HCEC 1CT (cell line): ENCODE measurements around the gene EPHB2.

Experiments
- DNase-seq: peaks from one replicate; pipeline ENCODE4 v3.0.0-alpha.2; 2017

The EPHB2 gene

GRCh38 chr1:22892789-22893188, 182.2 kb downstream of the EPHB2 start:
- DNase-seq = no peak

- DNase-seq = no peak
Observed at GRCh38 chr1:22893292-22893691, 182.7 kb downstream of the EPHB2 start.

DNA sequence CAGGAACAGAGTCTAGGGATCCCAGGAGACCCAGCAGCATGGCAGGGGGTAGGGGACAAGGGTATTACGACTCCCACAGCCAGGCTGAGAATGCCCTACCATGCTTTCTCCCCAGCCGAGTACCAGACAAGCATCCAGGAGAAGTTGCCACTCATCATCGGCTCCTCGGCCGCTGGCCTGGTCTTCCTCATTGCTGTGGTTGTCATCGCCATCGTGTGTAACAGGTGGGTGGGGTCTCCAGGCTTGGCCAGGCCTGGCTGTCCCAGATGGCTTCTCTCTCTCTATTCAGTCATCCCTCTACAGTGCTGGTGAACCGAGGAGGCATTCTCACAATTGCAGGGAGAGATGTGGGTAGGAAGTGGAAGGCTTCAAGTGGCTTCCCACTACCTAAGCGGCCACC, 184.7 kb downstream of the EPHB2 start:
- no peak for DNase-seq

DNA sequence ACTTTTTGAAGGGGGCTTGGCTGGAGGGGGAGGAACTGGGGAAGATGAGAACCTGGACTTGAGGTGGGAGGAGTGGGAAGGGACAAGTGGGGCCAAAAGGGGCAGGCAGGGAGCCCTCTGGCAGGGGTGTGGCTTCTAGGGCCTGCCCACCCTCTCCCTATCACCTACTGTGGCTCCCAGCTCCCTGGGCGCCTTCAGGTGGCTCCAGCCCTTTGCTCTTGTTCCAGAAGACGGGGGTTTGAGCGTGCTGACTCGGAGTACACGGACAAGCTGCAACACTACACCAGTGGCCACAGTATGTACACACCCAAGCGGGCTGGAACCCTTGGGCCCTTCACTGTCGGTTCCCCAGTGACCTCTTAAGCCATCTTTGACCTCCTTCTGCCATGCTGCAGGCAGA, 185.5 kb downstream of the EPHB2 start:
- no peak for DNase-seq

GRCh38 chr1:22900451-22900850, 189.8 kb downstream of the EPHB2 start:
- DNase-seq = no peak

GRCh38 chr1:22903113-22903512, 192.5 kb downstream of the EPHB2 start:
- peak; percentile 2 for DNase-seq

- DNase-seq = no peak
Observed at GRCh38 chr1:22906968-22907367, 196.3 kb downstream of the EPHB2 start.

- no peak for DNase-seq
Observed at GRCh38 chr1:22907528-22907927, 196.9 kb downstream of the EPHB2 start.

GRCh38 chr1:22908880-22909426, 198.3 kb downstream of the EPHB2 start:
- DNase-seq = no peak

DNA sequence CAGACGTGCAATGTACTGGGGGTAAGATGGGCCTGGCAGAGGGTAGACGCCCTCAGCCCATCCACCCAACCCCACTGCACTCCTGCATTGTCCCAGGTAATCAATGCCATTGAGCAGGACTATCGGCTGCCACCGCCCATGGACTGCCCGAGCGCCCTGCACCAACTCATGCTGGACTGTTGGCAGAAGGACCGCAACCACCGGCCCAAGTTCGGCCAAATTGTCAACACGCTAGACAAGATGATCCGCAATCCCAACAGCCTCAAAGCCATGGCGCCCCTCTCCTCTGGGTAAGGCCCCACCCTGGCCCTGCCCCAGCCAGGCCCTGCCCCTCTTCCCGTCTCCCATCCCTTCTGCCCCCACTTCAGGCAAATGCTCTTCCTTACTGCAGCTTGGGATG, 199.6 kb downstream of the EPHB2 start:
- DNase-seq = no peak

DNA sequence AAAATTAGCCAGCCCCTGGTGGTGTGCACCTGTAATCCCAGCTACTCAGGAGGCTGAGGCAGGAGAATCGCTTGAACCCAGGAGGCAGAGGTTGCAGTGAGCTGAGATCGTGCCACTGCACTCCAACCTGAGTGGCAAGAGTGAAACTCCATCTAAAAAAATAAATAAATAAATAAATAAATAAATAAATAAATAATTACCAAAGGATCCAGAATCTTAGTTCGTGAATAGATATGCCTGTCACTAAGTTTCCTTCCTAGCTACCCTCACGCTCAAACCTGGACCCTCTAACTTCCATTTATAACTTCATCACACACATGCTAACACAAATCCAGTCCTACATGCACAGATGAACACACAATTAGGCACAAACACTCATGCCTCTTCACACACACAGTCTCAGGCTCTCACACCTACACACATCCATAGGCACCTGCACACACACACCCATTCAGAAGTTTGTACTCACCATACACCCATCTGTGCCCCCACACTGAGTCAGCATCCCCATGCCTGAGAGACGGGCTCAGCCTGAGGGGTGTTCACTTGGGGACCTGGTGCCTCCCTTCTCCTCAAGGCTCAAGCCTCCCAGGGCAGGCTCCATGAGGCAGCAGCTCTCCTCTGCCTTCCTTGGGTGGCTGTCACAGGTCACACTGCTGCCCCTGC, 200.5 kb downstream of the EPHB2 start:
- no peak for DNase-seq

GRCh38 chr1:22912311-22912710, 201.7 kb downstream of the EPHB2 start:
- no peak for DNase-seq

DNA sequence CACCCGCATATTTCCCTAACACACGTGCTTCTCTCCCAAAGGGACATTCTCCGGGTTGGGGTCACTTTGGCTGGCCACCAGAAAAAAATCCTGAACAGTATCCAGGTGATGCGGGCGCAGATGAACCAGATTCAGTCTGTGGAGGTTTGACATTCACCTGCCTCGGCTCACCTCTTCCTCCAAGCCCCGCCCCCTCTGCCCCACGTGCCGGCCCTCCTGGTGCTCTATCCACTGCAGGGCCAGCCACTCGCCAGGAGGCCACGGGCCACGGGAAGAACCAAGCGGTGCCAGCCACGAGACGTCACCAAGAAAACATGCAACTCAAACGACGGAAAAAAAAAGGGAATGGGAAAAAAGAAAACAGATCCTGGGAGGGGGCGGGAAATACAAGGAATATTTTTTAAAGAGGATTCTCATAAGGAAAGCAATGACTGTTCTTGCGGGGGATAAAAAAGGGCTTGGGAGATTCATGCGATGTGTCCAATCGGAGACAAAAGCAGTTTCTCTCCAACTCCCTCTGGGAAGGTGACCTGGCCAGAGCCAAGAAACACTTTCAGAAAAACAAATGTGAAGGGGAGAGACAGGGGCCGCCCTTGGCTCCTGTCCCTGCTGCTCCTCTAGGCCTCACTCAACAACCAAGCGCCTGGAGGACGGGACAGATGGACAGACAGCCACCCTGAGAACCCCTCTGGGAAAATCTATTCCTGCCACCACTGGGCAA, 202.9 kb downstream of the EPHB2 start:
- DNase-seq = no peak

DNA sequence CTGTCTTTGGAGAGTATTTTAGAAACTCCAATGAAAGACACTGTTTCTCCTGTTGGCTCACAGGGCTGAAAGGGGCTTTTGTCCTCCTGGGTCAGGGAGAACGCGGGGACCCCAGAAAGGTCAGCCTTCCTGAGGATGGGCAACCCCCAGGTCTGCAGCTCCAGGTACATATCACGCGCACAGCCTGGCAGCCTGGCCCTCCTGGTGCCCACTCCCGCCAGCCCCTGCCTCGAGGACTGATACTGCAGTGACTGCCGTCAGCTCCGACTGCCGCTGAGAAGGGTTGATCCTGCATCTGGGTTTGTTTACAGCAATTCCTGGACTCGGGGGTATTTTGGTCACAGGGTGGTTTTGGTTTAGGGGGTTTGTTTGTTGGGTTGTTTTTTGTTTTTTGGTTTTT, 203.5 kb downstream of the EPHB2 start:
- no peak for DNase-seq

GRCh38 chr1:22914633-22915217, 204.1 kb downstream of the EPHB2 start:
- no peak for DNase-seq

GRCh38 chr1:22915231-22915630, 204.6 kb downstream of the EPHB2 start:
- no peak for DNase-seq

DNA sequence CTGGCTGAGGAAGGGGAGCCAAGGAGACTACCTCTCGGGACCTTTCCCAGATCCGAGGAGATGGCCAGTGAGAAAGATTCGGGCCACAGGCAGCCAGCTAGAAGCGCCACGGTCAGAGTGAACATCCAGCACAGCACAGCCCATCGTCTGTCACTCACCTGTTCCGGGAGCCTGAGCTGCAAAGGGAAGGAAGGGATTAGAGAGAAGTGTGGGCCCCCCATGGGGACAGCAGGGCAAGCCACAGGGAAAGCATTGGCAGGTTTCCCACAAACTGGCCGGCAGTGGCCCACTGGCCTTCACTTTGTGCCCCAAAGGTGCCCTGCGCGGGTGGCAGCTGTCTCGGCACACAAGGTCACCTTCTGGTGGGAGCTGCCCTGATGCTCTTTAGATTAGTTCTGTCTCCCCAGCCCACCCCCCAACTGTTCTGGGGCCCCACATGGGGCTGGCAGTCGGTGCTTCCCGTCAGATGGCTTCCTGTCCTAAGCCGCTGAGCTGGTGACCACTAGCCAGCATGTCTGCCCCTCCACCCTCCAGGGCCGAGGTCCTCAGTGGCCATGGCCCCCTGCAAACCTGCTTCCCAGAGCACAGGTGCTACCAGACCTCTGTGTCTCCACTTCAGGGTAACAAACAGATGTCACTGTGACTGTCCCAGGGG, 205.3 kb downstream of the EPHB2 start:
- DNase-seq = no peak

DNA sequence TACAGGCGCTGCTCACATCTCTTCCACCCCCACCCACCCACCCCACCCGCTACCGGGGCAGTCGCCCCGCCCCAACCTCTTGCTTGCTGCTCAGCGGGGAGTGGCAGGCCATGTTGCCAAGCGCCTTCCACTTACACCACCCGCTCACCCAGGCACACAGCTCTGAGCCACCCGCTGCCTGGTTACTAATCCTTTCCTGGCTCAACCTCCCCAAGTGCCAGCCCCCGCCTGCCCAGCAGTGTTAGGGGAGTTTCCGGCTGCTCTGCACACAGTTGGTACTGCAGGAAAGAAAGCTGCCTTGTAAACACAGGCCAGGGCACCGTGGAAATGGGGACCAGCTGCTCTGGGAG, 205.8 kb downstream of the EPHB2 start:
- no peak for DNase-seq

DNA sequence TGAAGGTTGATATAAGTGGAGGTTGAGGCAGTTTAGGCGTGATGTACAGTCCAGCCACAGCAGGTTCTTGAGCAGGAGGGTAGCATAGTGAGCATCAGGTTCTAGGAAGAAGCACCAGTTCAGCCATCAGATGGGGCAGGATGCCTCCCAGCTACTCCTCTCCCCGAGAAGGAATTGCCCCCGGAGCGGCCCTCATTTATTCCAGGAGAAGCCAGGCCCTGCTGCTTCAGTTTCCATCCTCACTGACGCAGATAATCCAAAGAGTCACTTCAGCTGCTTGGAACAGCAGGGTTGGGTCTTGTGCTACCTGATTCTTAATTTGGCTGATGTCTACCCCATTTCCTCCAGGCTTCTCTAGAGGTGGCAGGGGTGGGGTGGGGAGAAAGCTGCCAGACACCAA, 207.3 kb downstream of the EPHB2 start:
- no peak for DNase-seq

DNA sequence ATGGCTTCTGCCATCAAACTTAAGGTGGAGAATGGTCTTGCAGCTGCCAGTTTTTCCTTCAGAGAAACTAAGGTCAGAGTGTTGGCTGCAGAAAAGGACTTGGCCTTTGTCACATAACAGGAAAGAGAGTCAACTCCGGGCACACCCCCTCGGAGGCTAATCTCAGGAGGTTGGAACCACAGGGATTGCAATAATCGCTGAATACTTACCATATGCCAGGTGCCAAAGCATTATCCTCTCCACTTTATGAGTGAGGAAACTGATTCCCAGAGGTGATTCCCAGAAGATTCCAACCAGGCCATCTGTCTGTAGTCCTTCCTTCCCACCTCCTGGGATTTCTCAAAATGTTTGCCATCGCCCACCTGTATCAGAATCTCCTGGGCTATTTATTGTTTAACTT, 208.0 kb downstream of the EPHB2 start:
- no peak for DNase-seq

- no peak for DNase-seq
Observed at GRCh38 chr1:22919341-22920025, 208.8 kb downstream of the EPHB2 start.

DNA sequence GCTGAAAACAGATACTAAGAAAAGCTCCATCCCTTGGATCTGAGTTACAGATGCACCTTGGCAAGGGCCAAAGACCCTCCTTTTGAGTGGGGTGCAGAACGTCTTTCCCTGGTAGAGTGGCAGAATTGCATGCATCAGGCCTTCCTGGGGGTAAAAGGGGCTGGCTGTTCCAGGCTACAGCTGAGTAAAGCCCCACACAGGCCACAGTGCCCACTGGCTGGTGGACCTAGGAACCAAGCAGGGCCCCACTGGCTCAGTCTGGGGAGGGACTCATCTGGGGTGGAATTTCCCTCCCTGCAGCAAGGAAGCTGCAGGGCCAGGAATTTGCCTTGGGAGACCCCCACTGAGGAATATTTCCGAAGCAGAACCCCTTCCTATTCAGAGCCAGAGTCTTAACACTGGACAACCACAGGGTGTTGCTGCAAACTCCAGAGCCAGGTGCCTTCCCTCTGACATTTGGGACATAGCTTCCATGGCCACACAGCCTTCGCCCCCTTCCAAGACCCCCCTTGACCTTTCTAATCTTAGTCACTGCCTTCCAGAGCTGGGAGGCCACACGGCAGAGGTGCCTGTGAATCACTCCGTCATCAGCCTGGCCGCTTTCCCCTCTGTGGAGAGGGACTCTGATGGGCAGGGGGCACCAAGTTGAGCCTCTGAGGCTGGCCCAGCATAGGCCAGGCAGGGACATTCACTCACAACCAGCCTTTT, 209.5 kb downstream of the EPHB2 start:
- no peak for DNase-seq
